CD1c-positive myeloid dendritic cell (primary cell): ENCODE results near the gene CARD8.
"Not testable (repeated sequence)": the region's sequence is repeated elsewhere in the genome, so short reads cannot be mapped to it uniquely, and the experiment has no call there.

ENCODE experiments used
- DNase-seq: peaks from one replicate; pipeline ENCODE4 v3.0.0-alpha.2; 2016; ENCODE audit errors: extremely low spot score

Gene CARD8

GRCh38 chr19:48260359-48260714, 4.6 kb upstream of the CARD8 start:
- not testable (repeated sequence) for DNase-seq

- DNase-seq = not testable (repeated sequence)
Measured at GRCh38 chr19:48258992-48259391, 3.3 kb upstream of the CARD8 start.

DNA sequence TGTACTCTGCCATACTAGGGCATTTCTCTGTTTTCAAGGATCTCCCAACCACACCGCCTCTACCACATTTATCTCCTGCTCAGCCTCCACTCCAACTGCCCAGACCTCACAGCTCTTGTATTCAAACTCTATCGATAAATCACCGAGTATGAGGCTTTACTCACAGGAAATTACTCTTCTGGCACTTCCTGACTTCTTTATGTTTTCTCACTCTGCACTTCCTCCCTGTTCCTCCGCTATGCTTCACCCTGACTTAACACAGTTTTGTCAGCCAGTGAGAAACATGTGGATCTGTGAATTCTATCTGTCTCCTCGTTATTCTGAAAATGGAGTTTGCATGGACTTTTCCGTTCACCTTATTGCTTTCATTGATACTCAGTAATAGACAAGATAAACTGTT, 2.6 kb upstream of the CARD8 start:
- DNase-seq = peak; percentile 13

DNA sequence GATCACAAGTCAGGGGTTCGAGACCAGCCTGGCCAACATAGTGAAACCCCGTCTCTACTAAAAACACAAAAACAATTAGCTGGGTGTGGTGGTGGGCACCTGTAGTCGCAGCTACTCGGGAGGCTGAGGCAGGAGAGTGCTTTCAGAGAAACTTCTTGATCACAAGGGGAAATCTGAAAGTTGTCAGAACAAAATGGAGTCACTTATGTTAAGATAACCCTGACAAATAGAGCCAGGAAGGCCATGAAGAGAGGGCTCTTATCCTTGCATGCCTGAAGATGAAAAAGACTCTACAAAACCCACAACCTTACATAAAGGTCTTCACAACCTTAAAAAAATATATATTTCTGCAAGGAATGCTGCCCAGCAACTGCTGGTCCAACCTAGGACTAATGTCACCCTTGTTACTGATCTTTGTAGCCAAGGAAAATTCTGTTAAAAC, 1.2 kb downstream of the CARD8 start:
- no peak for DNase-seq

- no peak for DNase-seq
Measured at GRCh38 chr19:48253999-48254398, 1.7 kb downstream of the CARD8 start.

- DNase-seq = no peak
Measured at GRCh38 chr19:48252609-48253008, 3.1 kb downstream of the CARD8 start.

DNA sequence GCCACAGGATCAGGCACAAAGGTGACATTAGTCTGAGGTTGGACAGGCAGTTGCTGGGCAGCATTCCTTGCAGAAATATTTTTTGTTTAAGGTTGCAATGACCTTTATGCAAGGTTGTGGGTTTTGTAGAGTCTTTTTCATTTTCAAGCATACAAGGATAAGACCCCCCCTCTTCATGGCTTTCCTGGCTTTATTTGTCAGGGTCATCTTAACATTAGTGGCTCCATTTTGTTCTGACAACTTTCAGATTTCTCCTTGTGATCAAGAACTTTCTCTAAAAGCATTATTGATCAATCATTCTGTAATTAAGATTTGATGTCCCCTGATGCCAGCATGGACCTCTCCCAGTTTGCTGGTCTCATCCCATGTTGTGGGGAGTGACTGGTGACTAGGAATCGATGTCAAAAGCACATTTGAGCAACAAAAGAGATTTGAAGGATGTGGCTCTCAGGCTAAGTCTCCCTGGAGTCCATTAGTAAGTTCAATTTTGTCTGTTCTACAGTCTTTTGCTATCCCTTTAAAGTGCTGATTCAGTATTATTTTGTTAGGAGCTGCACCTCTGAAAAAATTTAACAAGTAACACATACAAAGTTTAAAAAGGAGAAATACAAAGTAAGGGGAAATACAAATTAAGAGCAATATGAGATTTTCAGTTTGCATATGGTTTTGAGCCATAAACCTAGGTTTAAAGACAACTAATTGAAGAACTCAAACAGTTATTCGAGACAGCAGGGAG, 5.3 kb downstream of the CARD8 start:
- no peak for DNase-seq

DNA sequence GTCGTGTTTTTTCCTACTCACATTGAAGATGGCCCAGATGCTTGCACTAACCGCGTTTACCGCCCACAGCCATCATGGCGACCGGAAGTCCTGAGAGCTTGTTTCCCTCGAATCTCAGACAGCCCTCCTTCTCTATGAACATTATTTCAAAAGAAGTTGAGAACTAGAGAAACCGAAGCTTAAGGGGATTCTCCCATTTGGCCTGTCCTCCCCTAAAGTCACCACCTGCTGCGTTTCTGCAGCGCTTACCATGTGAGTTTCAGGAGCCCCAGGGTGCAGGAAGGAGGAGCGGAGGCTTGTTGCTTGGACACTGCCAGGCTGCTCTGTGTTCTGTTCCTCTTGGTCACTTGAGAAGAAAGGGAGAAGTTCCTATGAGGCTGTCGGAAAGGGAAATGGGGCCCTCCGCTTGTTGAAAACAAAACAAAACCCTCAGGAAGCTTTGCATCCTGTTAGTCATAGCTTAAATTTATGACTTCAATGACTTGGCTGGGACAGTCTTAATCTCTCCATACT, 6.2 kb downstream of the CARD8 start:
- DNase-seq = peak; percentile 94

- DNase-seq = no peak
Measured at GRCh38 chr19:48248081-48248833, 7.5 kb downstream of the CARD8 start.

DNA sequence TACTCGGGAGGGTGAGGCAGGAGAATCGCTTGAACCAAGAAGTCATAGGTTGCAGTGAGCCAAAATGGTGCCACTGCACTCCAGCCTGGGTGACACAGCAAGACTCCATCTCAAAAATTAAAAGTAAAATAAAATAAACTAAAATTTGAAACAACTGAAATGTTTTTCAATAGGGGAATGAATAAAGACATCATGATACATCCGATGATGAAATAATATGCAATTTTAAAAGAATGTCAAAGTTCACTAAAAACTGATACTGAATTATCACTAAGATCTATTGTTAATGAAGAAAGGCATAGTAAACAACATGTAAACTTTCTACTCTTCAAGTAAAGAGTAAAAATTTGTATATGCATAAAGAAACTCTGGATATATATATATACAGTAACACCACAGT, 8.5 kb downstream of the CARD8 start:
- no peak for DNase-seq

- DNase-seq = no peak
Measured at GRCh38 chr19:48246101-48246500, 9.6 kb downstream of the CARD8 start.

DNA sequence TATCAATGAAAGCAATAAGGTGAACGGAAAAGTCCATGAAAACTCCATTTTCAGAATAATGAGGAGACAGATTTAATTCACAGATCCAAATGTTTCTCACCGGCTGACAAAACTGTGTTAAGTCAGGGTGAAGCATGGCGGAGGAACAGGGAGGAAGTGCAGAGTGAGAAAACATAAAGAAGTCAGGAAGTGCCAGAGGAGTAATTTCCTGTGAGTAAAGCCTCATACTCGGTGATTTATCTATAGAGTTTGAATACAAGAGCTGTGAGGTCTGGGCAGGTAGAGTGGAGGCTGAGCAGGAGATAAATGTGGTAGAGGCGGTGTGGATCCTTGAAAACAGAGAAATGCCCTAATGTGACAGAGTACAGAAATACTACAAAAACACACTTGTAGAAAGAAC, 11.4 kb downstream of the CARD8 start:
- peak; percentile 19 for DNase-seq

- not testable (repeated sequence) for DNase-seq
Measured at GRCh38 chr19:48241771-48242170, 13.9 kb downstream of the CARD8 start.

DNA sequence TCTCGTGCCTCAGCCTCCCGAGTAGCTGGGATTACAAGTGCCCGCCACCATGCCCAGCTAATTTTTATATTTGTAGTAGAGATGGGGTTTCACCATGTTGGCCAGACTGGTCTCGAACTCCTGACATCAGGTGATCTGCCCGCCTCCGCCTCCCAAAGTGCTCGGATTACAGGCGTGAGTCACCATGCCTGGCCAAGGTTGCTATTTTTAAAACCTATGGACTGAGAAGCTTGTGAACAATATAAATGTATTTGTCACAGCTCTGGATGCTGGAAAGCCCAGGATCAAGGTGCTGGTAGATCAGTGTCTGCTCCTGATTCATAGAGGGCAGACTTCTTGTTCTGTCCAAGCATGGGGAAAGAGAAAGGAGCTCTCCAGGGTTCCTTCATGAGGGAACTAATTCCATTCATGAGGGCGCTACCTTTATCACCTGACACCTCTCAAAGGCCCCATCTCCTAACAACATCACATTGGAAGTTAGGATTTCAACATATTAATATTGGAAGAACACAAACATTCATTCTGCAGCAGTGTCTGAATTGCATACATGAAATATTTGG, 16.1 kb downstream of the CARD8 start:
- DNase-seq = no peak

DNA sequence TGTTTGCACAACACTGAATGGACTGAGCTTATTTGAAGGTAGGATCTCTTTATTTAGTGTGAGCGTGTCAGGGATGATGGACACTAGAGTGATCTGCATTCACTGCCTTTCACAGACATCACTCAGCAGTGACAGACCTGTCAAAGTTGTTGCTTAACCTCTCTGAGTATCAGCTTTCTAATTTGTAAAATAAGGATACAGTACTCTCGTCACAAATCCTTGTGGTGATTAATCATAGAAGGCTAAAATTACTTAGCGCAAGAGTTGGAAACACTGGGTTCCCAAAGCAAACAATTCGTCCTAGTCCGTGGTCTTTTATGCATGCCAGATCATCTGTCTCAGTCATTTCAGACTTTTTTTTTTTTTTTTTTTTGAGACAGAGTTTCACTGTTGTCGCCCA, 16.6 kb downstream of the CARD8 start:
- DNase-seq = no peak

DNA sequence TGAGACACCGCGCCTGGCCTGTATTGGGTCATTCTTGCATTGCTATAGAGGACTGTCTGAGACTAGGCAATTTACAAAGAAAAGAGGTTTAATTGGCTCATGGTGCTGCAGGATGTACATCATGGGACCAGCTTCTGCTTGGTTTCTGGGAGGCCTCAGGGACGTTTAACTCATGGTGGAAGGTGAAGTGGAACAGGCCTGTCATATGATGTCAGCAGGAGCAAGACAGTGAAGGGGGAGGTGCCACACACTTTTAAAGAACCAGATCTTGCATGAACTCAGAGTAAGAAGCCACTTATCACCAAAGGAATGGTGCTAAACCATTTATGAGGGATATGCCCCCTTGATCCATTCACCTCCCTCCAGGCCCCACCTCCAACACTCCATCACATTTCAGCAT, 18.7 kb downstream of the CARD8 start:
- DNase-seq = no peak

DNA sequence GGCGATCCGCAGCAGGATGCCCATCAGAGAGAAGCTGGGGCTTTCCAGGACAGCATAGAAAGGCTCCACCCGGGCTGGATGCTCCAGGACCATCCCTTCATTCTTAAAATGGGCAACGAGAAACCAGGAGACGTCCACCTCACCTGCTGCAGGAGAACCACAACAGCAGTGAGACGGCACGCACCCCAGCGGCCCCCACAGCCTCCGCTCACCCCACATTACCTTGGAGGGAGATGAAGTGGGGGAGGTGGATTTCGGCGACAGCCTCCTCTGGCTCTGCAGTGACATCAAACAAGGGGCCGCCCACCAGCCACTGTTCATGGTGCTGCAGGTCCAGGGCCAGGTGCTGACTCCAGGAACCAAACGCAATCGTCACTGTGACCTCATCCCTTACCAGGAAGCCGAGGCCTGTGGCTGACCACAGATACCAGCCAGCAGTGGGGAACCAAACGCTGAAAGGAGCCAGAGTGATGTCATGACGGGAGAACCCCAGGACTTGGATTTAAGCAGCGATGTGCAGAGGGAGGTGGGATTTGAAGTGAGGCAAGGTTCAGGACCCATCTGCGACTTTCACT, 25.1 kb downstream of the CARD8 start:
- no peak for DNase-seq

DNA sequence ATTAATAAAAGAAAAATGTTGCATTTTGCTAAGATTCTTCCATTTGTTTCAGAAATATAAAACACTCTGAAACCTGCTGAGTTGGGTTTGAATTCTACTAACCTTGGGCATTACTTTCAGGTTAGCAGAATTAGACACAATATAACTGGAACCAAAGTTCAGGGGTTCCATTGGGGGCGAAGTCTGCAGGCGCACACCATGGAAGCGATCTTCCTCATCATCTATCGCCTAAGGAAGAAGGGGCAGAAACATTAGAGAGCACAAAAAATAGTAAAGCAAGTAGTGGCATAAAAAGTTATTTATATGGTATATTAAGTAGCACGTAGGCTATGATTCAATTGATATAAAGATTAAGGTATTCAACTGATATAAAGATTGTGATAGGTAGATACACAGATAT, 34.1 kb downstream of the CARD8 start:
- DNase-seq = no peak

GRCh38 chr19:48220784-48221183, 34.9 kb downstream of the CARD8 start:
- not testable (repeated sequence) for DNase-seq

- no peak for DNase-seq
Measured at GRCh38 chr19:48218997-48219396, 36.7 kb downstream of the CARD8 start.

DNA sequence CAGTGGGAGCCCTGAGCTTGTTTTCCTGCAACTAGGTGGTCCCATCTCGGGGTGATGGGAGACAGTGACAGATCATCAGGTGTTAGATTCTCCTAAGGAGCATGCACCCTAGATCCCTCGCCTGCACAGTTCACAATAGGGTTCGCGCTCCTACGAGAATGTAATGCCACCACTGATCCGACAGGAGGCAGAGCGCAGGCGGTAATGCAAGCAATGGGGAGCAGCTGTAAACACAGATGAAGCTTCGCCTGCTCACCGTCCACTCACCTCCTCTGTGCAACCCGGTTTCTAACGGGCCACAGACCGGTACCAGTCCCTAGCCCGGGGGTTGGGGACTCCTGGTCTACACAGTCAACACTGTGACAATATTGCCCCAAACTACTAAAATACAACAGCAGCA, 38.8 kb downstream of the CARD8 start:
- no peak for DNase-seq

- DNase-seq = no peak
Measured at GRCh38 chr19:48213959-48214358, 41.8 kb downstream of the CARD8 start.

DNA sequence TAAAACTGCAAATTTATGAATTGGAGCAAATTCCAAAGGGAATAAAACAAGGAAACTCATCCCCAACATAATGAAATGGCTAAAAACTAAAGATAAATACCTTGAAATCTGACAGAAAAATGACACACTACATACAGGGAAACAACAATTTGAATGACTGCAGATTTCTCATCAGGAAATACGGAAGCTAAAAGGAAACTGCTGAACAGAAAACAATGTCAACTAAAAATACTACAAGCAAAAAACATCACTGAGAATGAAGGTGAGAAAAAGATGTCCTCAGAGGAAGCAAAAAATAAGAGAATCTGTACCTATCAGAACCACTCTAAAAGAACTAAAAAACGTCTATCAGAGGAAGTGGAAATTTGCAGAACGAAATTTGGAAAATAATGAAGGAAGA, 45.7 kb downstream of the CARD8 start:
- no peak for DNase-seq
